SK-N-MC (cell line): Measurements from ENCODE around the gene XPR1.

Experiments
- EZH2 ChIP-seq: fragments of 200-600 bp; sonication (generic); IDR thresholded peaks from one replicate; pipeline ENCODE4 v1.6.1; 2017; ENCODE audit warnings: antibody characterized with exemption
- POLR2AphosphoS5 ChIP-seq: IDR thresholded peaks from 2 replicates; pipeline ENCODE4 v1.6.1; 2012; ENCODE audit warnings: mild to moderate bottlenecking, low read depth, low read length, borderline replicate concordance

DNA sequence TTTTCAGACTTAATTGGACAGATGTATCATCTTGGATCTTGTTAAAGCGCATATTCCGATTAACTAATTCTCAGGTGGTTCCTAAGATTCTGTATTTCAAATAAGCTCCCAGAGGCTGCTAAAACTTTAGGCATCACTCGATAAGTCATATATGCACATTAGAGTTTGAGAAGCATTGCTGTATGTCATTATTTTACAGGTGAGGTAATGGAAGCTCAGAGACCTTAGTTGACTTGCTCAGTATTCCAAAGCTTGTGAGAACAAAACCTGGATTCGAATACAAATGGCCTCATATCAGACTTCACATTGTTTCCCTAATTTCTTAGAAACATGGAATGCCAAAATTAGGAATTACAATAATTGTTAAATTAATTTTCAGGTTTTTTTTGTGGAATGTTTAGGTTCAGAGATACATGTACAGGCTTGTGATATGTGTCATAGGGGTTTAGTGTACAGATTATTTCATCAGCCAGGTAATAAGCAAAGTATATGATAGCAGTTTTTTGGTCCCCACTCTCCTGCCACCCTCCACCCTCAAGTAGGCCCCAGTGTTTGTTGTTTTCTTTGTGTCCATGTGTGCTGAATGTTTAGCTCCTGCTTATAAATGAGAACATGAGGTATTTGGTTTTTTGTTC, 96.8 kb downstream of the XPR1 start:
- TF ChIP-seq EZH2 (no peak), POLR2AphosphoS5 (no peak)
